ENCODE results near the gene FARSA.
"Not testable (repeated sequence)": the region's sequence is repeated elsewhere in the genome, so short reads cannot be mapped to it uniquely, and the experiment has no call there.

FARSA gene

GRCh38 chr19:12953799-12954611 lies 20.5 kb upstream of the FARSA start:
- DNase-seq = no peak

DNA sequence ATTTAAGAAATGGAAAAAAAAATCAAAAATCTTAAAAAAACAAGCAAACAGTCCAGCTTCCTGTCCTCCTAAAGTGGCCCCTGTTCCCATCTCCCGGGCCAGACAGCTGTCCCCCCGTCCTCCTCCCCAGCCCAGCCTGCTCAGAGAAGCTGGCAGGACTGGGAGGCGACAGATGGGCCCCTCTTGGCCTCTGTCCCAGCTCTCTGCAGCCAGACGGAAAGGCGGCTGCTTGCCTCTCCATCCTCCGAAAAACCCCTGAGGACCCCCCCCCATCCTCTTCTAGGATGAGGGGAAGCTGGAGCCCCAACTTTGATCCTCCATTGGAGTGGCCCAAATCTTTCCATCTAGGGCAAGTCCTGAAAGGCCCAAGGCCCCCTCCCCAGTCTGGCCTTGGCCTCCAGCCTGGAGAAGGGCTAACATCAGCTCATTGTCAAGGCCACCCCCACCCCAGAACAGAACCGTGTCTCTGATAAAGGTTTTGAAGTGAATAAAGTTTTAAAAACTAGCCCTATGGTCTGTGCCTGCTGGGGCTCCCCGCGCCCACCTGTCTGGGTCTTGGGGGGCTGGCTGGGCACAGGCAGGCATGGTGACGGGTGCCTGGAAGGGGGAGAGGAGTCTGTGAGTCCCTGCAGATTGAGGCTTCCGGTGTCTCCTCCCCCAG lies 19.8 kb upstream of the FARSA start:
- peak; percentile 91 for DNase-seq

DNA sequence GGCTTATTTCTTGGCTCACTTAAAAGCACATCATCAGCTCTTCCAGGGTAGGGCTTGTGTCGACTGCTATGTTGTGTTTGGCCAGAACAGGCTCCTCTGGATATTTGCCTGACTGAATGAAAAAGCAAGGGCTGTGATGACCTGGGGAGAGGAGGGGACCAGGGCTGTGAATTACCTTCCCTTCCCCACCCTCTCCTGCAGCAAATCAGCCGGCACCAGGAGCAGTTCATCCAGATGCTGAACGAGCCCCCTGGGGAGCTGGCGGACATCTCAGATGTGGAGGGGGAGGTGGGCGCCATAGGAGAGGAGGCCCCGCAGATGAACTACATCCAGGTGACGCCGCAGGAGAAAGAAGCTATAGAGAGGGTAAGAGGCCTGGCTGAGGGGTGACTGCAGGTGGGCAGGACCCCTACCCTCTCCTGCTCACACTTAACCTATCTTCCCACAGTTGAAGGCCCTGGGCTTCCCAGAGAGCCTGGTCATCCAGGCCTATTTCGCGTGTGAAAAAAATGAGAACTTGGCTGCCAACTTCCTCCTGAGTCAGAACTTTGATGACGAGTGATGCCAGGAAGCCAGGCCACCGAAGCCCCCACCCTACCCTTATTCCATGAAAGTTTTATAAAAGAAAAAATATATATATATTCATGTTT lies 19.1 kb upstream of the FARSA start:
- no peak for DNase-seq

DNA sequence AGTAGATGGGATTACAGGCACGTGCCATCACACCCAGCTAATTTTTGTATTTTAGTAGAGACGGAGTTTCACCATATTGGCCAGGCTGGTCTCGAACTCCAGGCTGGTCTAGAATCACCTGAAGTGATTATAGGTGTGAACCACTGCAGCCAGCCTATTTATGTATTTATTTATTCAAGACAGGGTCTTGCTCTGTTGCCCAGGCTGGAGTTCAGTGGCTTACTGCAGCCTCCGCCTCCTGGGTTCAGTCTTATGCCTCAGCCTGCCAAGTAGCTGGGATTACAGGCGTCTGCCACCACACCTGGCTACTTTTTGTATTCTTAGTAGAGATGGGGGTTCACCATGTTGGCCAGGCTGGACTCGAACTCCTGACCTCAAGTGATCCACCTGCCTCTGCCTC lies 18.5 kb upstream of the FARSA start:
- not testable (repeated sequence) for DNase-seq

GRCh38 chr19:12949363-12950283 lies 16.1 kb upstream of the FARSA start:
- no peak for DNase-seq

DNA sequence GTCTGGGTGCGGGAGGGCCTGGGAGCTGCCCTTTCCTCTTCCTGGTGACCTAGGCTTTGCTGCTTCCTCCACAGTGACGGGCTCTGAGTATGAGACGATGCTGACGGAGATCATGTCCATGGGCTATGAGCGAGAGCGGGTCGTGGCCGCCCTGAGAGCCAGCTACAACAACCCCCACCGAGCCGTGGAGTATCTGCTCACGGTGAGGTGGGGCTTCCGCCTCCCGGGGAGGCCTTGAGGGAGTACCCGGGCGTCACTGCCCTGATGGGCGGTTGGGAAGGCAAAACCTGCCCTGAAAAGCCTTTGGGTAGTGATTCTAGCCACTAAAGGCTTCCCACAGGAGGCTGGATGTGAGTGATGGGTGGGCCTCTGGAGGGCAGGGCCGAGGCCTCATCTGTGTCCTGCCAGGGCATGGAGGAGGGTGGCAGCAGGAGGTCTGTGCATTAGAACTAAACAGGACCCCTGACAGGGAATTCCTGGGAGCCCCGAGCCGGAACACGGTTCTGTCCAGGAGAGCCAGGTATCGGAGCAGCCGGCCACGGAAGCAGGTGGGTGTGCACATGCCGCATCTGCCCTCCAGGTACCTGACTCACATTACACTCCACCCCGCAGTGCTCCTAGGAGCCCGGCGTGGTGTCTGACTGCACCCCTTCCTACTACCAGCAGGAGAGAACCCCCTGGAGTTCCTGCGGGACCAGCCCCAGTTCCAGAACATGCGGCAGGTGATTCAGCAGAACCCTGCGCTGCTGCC lies 15.3 kb upstream of the FARSA start:
- DNase-seq = no peak

GRCh38 chr19:12947702-12948611 lies 14.4 kb upstream of the FARSA start:
- DNase-seq = no peak

DNA sequence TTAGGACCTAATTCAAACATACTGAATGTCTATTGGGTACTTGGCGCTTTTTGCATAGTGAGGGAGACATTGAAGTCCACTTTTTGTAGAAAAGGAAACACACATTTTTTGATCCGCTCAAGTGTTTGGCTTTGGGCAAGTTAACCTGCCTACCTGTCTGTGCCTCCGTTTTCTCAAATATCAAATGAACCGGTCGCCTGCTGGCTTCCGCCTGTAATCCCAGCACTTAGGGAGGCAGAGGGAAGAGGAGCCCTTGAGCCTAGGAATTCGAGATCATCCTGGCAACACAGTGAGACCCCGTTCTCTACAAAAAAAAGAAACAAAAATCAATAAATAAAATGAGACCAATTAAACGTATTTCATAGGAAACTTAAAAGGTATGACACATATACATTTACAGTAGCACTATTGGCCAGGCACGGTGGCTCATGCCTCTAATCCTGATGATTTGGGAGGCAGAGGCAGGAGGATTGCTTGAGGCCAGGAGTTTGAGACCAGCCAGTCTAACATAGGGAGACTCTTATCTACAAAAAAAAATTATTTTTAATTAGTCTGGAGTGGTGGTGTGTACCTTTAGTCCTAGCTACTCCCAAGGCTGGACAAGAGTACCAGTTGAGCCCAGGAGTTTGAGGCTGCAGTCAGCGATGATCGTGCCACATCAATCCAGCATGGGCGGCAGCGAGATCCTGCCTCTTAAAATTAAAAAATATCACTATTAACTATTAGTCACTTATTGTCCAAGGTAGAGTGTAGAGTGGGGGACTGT lies 13.4 kb upstream of the FARSA start:
- DNase-seq = no peak

DNA sequence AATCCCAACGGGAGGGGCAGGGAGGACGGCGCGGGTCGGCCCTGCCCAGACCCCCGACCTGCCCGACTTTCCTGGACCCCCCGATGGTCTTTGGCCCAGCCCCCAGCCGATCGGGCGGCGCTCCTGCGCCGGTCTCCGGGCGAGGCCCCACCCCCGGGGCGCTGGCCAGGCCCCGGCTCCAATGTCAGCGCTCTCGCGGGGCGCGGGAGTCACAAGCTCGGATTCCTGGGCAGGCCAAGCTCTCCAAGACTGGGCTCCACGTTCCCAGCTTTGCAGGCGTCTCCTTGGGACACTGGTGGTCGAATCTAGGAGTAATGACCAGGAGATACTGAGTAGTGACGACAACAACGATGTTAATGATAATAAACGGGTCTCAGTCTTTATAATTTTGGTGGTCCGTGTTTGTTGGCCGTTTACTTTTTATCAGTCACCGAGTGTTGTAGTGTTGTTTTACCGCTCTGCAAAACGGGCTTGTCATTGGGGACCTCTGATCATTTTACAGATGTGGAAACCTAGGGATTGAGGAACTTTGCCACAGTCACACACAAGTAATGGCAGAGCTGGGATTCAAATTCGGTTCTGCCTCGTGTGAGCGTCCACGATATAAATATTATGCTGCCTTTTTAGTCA lies 12.7 kb upstream of the FARSA start:
- peak; percentile 87 for DNase-seq

DNA sequence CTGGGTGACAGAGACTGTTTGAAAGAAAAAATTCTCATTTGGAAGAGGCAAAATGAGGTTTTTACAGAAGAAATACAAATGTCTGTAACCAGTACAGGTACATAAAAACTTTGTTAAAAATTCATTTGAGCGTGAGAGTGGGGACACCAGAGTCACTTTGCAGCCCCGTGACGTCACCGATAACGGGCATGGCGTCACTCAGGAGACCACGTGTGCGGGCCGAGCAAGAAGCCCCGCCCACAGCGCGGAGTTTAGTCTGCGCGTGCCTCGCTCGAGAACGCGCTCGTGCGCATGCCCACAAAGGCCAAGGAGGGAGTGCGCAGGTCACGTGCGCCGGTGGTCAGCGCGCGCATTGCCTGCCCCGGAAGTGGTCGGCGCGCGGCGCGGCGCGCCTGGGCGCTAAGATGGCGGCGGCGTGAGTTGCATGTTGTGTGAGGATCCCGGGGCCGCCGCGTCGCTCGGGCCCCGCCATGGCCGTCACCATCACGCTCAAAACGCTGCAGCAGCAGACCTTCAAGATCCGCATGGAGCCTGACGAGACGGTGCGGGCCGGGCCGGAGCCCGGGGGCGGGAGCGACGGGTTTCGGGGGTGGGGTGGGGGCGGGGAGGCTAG lies 12.1 kb upstream of the FARSA start, which contains the start of gene RAD23A:
TSS of gene RAD23A (plus strand) at position 384 of the 613 bp plus-strand sequence. CDS start at position 471, 87 bp downstream.
- DNase-seq = peak; percentile 98

- DNase-seq = no peak
These were observed 10.7 kb upstream of the FARSA start for GRCh38 chr19:12944104-12944674.

GRCh38 chr19:12943437-12944044 lies 10.0 kb upstream of the FARSA start:
- no peak for DNase-seq

- DNase-seq = no peak
These were observed 7.4 kb upstream of the FARSA start for GRCh38 chr19:12940897-12941296.

GRCh38 chr19:12939975-12940423 lies 6.5 kb upstream of the FARSA start:
- DNase-seq = no peak

GRCh38 chr19:12938779-12939601 lies 5.5 kb upstream of the FARSA start:
- peak; percentile 55 for DNase-seq

DNA sequence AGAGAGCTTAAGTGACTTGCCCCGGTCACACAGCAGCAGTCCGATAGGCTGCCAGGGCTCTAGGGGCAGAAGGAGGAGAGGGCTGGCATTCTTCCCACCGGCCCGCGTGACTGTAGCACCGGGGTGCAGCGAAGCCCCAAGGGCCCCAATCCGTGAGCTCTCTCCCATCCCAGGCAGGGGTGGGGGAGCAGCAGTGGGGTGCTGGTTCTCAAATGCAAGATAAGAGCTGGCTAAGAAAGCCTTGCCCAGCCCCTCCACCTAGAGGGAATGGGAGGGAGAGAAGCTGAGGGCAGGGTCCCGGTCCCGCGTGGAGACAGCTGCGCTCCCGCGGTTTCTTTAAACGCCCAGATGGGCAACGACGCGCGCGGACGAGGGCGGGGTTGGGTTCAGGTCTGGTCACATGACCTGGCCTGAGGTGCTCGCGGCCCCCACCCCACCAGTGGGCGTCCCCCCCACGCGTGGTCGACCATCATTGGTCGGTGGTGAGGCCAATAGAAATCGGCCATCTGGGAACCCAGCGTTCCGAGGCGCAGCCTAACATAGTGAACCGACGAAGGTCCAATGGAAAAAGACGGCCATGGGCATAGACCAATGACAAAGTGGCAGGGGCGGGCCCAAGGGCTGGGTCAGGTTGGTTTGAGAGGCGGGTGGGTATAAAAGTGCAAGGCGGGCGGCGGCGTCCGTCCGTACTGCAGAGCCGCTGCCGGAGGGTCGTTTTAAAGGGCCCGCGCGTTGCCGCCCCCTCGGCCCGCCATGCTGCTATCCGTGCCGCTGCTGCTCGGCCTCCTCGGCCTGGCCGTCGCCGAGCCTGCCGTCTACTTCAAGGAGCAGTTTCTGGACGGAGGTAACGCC lies 4.6 kb upstream of the FARSA start, which contains the start of gene CALR:
TSS of gene CALR (plus strand) at position 683 of the 852 bp plus-strand sequence. CDS start at position 754, 71 bp downstream.
- DNase-seq = peak; percentile 100
